Measurements from ENCODE around the gene ADGRG6.

DNA sequence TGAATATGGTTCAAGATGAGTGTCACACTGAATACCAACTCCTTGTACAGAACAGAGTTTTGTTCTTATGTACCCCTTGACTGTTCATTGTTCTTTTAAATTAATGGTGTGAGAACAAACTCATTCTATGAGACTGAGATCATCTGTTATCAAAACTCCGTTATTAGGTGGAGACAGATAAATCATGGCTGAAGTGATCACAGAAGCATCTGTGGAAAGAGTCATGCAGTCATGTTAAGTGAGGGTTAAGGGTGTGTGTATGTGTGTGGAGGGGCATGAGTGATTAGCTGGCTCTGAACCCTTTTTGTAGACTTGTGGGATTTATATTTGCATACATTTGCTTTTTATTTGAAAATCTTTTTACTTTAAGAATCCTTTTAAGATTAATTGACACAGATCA, 24.7 kb downstream of the ADGRG6 start:
- TF ChIP-seq, protein P1, sequence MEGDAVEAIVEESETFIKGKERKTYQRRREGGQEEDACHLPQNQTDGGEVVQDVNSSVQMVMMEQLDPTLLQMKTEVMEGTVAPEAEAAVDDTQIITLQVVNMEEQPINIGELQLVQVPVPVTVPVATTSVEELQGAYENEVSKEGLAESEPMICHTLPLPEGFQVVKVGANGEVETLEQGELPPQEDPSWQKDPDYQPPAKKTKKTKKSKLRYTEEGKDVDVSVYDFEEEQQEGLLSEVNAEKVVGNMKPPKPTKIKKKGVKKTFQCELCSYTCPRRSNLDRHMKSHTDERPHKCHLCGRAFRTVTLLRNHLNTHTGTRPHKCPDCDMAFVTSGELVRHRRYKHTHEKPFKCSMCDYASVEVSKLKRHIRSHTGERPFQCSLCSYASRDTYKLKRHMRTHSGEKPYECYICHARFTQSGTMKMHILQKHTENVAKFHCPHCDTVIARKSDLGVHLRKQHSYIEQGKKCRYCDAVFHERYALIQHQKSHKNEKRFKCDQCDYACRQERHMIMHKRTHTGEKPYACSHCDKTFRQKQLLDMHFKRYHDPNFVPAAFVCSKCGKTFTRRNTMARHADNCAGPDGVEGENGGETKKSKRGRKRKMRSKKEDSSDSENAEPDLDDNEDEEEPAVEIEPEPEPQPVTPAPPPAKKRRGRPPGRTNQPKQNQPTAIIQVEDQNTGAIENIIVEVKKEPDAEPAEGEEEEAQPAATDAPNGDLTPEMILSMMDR (IDR thresholded peaks at IDR 0.05; ENCODE audit: low read length), result no peak
- TF ChIP-seq EZH2 (IDR thresholded peaks at IDR 0.05; ENCODE audit: borderline replicate concordance, low read length), result no peak

Data from OCI-LY1 (cell line).